Prostate gland (tissue), 2 donors: Measurements from ENCODE around the gene CIC. TPM values are rescaled to one million over a fixed set of nuclear protein-coding genes. Genes with fewer than 3 reads are reported as not detected.
A peak's percentile ranks its signal among the peaks of the same experiment; 100 is the strongest.

ENCODE experiments used
- DNase-seq: peaks from one replicate; pipeline ENCODE4 v3.0.0-alpha.2; 2019; ENCODE audit warnings: low spot score
- H3K27ac ChIP-seq, 2 donors: fragments of 200-600 bp; sonication (generic); 2 replicates each; pipeline ENCODE4 v1.5.1; 2017 to 2019
- H3K27me3 ChIP-seq: fragments of 200-600 bp; sonication (generic); replicated peaks from 2 replicates; pipeline ENCODE4 v1.5.1; 2019; ENCODE audit not compliant: insufficient read depth
- H3K36me3 ChIP-seq, 2 donors: fragments of 200-600 bp; sonication (generic); 1 replicate in 1 of 2; 2 replicates in 1 of 2; pipeline versions ENCODE4 v1.5.1 to v1.8.1; 2017 to 2019
- H3K4me1 ChIP-seq: fragments of 200-600 bp; sonication (generic); replicated peaks from 2 replicates; pipeline ENCODE4 v1.5.1; 2019
- H3K4me3 ChIP-seq, 2 donors: fragments of 200-600 bp; sonication (generic); 2 replicates each; pipeline ENCODE4 v1.5.1; 2017 to 2019
- H3K9me3 ChIP-seq: fragments of 200-600 bp; sonication (generic); 2 replicates; pipeline ENCODE4 v1.5.1; 2017
- POLR2A ChIP-seq: fragments of 450-650 bp; IDR thresholded peaks from one replicate; pipeline ENCODE4 v1.6.1; 2016; ENCODE audit warnings: antibody characterized with exemption, mild to moderate bottlenecking
- POLR2AphosphoS5 ChIP-seq: sonication (generic); formaldehyde crosslinking; IDR thresholded peaks from one replicate; pipeline ENCODE4 v1.6.1; 2017; ENCODE audit warnings: antibody characterized with exemption
- WGBS: methylation state at CpG from one replicate; pipeline ENCODE4 v1.1.5; 2018; 5-methylcytosine and 5-hydroxymethylcytosine counted together
- intact Hi-C: fragments of 100-400 bp; cut with DNase I; formaldehyde crosslinking; loops from one replicate; pipeline ENCODE4 v1.14.2; 2022
- total RNA-seq, 2 donors: library from RNA; depleted of rRNA; stranded (reverse); fragments of >200 nt; gene quantifications; one replicate each; pipeline ENCODE4 v1.1.0, GENCODE V29; 2016
- TF ChIP-seq, protein P1 (sequence below), 4 experiments: fragments of 200-600 bp in 2 of 4; fragments of 450-650 bp in 2 of 4; sonication (generic) in 2 of 4; IDR thresholded peaks; 1 replicate in 3 of 4; 2 replicates in 1 of 4; pipeline ENCODE4 v1.5.1; 2016 to 2019; ENCODE audit warnings: antibody characterized with exemption in 4 of 4, mild to moderate bottlenecking in 2 of 4, moderate library complexity in 2 of 4

CIC gene
- total RNA-seq, 2 donors from 2014 or later: 64.6 to 145 TPM

DNA sequence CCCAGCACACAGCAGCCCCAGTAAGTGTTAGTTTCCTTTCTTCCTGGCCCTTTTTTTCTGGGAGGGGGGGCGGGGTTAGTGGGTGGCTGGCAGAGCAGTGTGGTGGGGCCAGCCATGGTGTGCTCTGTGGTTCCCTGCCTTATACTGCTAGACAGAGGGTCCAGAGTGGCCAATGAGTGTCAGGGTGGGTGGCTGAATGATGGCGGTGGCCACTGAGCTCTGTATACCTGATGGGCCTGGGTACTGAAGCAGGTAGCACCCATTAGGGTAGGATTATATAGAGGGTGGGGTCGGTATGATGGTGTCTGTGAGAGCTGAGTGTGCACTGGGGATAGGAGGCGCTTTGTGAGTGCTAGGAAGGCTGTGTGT is 13.8 kb downstream of the CIC start:
- WGBS: 51% methylated on average over 4 of the region's 4 CpGs
- H3K4me3 ChIP-seq: no peak overlapping the region
- peak overlapping the region; percentile 91 to 98 for H3K27ac ChIP-seq
- intact Hi-C loops: loop anchor here (2.0 kb wide), 1 partner anchor 14 kb away; the partner anchor contains the start of gene CIC
- TF ChIP-seq, protein P1, sequence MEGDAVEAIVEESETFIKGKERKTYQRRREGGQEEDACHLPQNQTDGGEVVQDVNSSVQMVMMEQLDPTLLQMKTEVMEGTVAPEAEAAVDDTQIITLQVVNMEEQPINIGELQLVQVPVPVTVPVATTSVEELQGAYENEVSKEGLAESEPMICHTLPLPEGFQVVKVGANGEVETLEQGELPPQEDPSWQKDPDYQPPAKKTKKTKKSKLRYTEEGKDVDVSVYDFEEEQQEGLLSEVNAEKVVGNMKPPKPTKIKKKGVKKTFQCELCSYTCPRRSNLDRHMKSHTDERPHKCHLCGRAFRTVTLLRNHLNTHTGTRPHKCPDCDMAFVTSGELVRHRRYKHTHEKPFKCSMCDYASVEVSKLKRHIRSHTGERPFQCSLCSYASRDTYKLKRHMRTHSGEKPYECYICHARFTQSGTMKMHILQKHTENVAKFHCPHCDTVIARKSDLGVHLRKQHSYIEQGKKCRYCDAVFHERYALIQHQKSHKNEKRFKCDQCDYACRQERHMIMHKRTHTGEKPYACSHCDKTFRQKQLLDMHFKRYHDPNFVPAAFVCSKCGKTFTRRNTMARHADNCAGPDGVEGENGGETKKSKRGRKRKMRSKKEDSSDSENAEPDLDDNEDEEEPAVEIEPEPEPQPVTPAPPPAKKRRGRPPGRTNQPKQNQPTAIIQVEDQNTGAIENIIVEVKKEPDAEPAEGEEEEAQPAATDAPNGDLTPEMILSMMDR (IDR thresholded peaks at IDR 0.05): no peak
- TF ChIP-seq POLR2AphosphoS5 (no peak), POLR2A (no peak)
- no peaks in the 10 kb centered on the region for H3K9me3 ChIP-seq
- DNase-seq: no peak
- H3K4me1 ChIP-seq: peaks cover 48% of the 10 kb centered on the region
- peaks cover 0 to 4% of the 10 kb centered on the region in 2 donors for H3K36me3 ChIP-seq
- no peaks in the 10 kb centered on the region for H3K27me3 ChIP-seq

DNA sequence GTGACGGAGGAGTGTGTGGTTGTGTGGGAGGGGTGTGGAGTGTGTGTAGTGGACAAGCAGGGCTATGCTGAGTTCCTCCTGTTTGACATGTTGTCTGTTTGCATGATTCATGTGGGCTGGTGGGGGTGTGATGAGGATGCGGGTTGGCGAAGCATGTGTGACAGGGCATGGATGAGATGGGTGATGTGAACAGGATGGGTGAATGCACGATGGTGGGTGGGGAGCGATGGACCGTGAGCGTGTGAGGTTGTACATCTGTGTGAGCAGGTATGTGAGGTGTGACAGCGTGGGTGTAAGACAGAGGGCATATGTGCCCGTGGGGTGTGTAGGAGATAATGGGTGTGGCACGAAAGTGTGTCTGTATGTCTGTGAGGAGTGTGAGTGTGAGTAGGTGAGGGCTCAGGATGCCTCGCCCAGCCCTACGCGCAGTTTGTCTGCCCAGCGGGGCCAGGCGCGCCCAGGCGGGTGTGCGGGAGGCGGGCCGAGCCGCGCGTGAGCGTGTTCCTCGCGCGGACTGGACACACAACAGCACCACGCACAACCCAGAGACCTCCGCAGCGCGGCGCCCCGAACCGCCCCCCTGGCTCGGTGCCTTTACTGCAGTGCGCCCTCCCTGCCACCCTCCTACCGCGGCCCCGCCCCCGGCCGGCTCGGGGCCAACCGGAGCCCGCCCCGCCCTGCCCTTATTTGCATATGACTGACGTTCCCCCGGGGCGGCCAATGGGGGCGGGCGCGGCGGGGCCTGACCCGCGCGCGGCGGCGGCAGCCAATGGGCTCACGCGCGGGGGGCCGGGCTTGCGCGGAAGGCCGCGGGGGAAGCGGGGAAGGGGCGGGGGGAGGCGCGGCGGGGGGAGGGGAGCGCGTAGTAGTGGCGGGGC is 14.4 kb downstream of the CIC start:
- H3K27me3 ChIP-seq: no peaks in the 10 kb centered on the region
- H3K4me3 ChIP-seq: peak overlapping the region; percentile 54 to 72
- DNase-seq: peak; percentile 96
- intact Hi-C loops: loop anchor here (1.0 to 2.0 kb wide), 2 partner anchors 15 to 29 kb away; partner anchors contain the start of gene CIC
- H3K9me3 ChIP-seq: no peaks in the 10 kb centered on the region
- 3% methylated on average over 43 of the region's 74 CpGs for WGBS
- peaks cover 0 to 4% of the 10 kb centered on the region in 2 donors for H3K36me3 ChIP-seq
- H3K27ac ChIP-seq: peak overlapping the region; percentile 91 to 98
- TF ChIP-seq POLR2AphosphoS5 (peak; percentile 82), POLR2A (peak; percentile 98)
- TF ChIP-seq, protein P1 (IDR thresholded peaks at IDR 0.05): peak in 2 of 4 experiments; percentile 12 to 29
- peaks cover 46% of the 10 kb centered on the region for H3K4me1 ChIP-seq

DNA sequence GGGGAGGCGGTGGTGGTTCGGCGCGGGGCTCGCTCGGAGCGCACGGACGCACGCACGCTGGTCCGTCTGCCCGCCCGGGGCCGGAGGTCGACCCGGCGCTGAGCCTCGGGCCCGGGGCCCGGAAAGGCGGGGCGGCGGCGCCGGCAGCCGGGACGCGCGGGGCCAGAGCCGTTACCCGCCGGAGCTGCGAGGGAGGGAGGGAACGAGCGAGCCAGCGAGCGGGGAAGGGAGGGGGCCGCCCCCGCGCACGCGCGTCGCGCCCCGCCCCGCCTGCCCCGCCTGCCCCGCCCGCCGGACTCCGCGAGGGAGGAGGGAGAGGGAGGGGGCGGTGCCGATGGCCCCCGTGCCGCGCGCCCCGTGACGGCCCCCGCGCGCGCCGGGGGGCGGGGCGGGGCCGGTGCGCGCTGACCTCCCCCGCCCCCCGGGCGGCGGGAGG is 15.0 kb downstream of the CIC start:
- H3K27ac ChIP-seq: peak overlapping the region; percentile 91 to 98
- no peaks in the 10 kb centered on the region for H3K9me3 ChIP-seq
- intact Hi-C loops: loop anchor here (1.0 kb wide), 1 partner anchor 30 kb away; no protein-coding TSS in a partner anchor
- peak overlapping the region; percentile 54 to 72 for H3K4me3 ChIP-seq
- DNase-seq: peak; percentile 77
- H3K4me1 ChIP-seq: peaks cover 42% of the 10 kb centered on the region
- WGBS: 0% methylated on average over 23 of the region's 76 CpGs
- no peaks in the 10 kb centered on the region for H3K27me3 ChIP-seq
- peaks cover 4 to 8% of the 10 kb centered on the region in 2 donors for H3K36me3 ChIP-seq
- no peak for TF ChIP-seq POLR2AphosphoS5
- TF ChIP-seq, protein P1 (IDR thresholded peaks at IDR 0.05): no peak
- TF ChIP-seq POLR2A: peak; percentile 19

DNA sequence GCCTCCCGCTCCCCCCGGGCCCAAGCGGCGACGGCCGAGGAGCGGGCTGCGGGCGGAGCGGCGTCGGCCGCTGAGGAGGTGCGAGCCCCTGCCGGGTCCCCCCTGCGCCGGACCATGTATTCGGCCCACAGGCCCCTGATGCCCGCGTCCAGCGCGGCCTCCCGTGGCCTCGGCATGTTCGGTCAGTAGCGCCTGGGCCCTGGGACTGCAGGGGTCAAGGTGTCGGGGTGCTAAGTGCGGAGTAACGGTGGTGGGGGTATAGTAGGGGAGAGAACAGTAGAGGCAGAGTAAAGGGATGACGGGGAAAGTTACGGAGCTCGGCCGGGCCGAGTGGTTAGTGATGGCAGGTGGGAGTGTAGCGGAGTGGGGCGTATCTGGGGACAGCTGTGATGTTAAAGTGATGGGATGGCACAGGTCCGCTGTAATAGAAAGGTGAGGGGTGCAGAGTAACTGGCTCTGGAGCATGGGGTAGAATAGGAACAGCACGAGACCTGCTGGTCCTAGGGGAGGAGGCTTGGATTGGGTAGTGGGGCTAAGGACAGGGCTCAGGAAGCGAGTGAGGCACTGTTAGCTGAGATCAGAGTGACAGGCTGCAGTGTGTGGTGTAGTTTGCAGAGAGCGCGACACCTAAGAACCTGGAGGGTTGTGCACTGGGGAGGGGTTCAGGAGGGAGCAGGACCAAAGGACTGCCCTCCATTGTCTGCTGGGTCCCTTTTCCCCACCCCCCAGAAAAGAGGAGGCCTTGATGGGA is 15.7 kb downstream of the CIC start:
- Histone ChIP-seq H3K4me3 (peak overlapping the region; percentile 54 to 72), H3K27me3 (no peaks in the 10 kb centered on the region), H3K27ac (peak overlapping the region; percentile 78 to 98), H3K36me3 (peaks cover 10 to 11% of the 10 kb centered on the region in 2 donors), H3K9me3 (no peaks in the 10 kb centered on the region), H3K4me1 (peaks cover 37% of the 10 kb centered on the region)
- DNase-seq: no peak
- TF ChIP-seq POLR2A (no peak), POLR2AphosphoS5 (no peak)
- TF ChIP-seq, protein P1 (IDR thresholded peaks at IDR 0.05): no peak
- intact Hi-C loops: loop anchor here (1.0 kb wide), 1 partner anchor 30 kb away; no protein-coding TSS in a partner anchor
- WGBS: 3% methylated on average over 35 of the region's 41 CpGs
